Measurements from ENCODE around the gene ZNF655. TPM values are rescaled to one million over a fixed set of nuclear protein-coding genes. Genes with fewer than 3 reads are reported as not detected.

The ZNF655 gene
- polyA plus RNA-seq, 3 donors, result 61.6 to 151 (median 62.2) TPM

DNA sequence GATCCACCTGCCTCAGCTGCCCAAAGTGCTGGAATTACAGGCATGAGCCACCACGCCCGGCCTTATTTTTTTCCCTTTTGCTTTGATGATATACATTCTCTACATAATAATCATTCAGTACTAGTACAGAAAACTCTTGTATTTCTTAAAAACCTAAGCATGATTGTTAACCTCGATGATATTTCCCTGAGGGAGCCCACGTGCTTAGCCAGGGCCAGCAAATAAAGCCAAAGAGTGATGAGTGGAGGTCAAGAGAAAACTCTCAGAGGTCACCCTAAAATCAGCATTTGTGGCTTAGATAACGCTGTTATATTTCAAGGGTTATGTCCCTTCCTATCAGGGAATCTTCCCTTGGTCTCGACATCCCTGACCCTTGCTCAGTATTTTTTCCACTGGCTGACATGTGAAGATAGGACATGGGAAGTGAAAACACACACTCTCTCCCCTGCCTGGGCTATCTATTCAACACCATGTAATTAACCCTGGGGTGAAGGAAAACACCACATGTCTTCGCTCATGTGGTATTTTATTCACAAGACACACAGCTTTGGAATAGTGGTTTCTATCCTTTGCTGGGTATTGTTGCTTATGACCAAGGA, 19.1 kb upstream of the ZNF655 start:
- H3K36me3 Mint-ChIP-seq, result no peaks in the 10 kb centered on the region
- Histone ChIP-seq H3K27ac (ENCODE audit: low read depth in 1 of 2, low read length in 2 of 2) (no peak overlapping the region), H3K9me3 (replicated peaks in 1 of 2; ENCODE audit: control insufficient read depth in 1 of 2, insufficient read depth in 1 of 2, low read length in 2 of 2) (peaks cover 47 to 77% of the 10 kb centered on the region in 2 donors), H3K4me2 (replicated peaks; ENCODE audit: extremely low read depth, low read length, poor library complexity, severe bottlenecking) (no peak overlapping the region), H2AFZ (ENCODE audit: insufficient read depth, low read depth, low read length, poor library complexity, severe bottlenecking) (no peak overlapping the region), H3K36me3 (replicated peaks in 1 of 2; ENCODE audit: control insufficient read depth in 1 of 2, insufficient read depth in 2 of 2, low read length in 2 of 2) (no peaks in the 10 kb centered on the region), H3K79me2 (ENCODE audit: insufficient read depth, low read length) (no peaks in the 10 kb centered on the region), H4K20me1 (ENCODE audit: insufficient read depth, low read length) (no peaks in the 10 kb centered on the region), H3K9ac (ENCODE audit: insufficient read depth, low read length, poor library complexity, severe bottlenecking) (no peak overlapping the region), H3K4me1 (ENCODE audit: control insufficient read depth in 1 of 2, insufficient read depth in 2 of 2, low read length in 2 of 2) (no peaks in the 10 kb centered on the region), H3K4me3 (replicated peaks in 1 of 3; ENCODE audit: low read depth in 2 of 3, low read length in 3 of 3) (no peak overlapping the region), H3K27me3 (ENCODE audit: control insufficient read depth in 2 of 2, insufficient read depth in 2 of 2, low read length in 2 of 2) (no peaks in the 10 kb centered on the region)
- WGBS (ENCODE audit: insufficient coverage), result 43% methylated on average over 1 of the region's 7 CpGs
- peaks cover 36 to 85% (median 70%) of the 10 kb centered on the region in 7 donors for H3K9me3 Mint-ChIP-seq
- H3K4me3 Mint-ChIP-seq, result no peak overlapping the region
- intact Hi-C loops (cut with micrococcal nuclease), result no loop called here
- no peak overlapping the region for H3K27ac Mint-ChIP-seq
- no peak for DNase-seq
- H3K27me3 Mint-ChIP-seq (ENCODE audit: low read depth in 3 of 3), result peaks cover 0 to 7% (median 2%) of the 10 kb centered on the region in 3 donors
- TF ChIP-seq, protein P1, sequence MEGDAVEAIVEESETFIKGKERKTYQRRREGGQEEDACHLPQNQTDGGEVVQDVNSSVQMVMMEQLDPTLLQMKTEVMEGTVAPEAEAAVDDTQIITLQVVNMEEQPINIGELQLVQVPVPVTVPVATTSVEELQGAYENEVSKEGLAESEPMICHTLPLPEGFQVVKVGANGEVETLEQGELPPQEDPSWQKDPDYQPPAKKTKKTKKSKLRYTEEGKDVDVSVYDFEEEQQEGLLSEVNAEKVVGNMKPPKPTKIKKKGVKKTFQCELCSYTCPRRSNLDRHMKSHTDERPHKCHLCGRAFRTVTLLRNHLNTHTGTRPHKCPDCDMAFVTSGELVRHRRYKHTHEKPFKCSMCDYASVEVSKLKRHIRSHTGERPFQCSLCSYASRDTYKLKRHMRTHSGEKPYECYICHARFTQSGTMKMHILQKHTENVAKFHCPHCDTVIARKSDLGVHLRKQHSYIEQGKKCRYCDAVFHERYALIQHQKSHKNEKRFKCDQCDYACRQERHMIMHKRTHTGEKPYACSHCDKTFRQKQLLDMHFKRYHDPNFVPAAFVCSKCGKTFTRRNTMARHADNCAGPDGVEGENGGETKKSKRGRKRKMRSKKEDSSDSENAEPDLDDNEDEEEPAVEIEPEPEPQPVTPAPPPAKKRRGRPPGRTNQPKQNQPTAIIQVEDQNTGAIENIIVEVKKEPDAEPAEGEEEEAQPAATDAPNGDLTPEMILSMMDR (IDR thresholded peaks at IDR 0.05), result no peak
- H3K4me1 Mint-ChIP-seq, result no peaks in the 10 kb centered on the region

DNA sequence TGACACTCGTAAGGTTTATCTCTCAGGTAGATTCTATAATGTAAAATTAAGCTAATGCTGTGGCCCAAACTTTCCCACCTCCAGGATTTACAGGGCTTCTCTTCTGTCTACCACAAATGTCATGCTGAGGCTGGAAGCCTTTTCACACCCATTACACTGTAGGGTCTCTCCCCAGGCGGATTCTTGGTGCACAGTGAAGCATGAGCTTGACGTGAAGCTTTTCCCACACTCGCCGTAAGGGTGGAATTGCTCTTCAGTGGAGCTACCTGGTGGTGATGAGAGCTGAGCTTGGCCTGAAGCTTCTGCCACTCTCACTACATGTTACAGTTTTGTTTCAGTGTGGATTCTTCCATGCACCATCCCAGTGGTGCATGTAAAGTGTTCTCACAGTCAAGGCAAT, 17.9 kb upstream of the ZNF655 start:
- intact Hi-C loops (cut with micrococcal nuclease), result no loop called here
- no peaks in the 10 kb centered on the region for H3K36me3 Mint-ChIP-seq
- no peak overlapping the region for H3K4me3 ChIP-seq (replicated peaks in 1 of 3; ENCODE audit: low read depth in 2 of 3, low read length in 3 of 3)
- peaks cover 47 to 77% of the 10 kb centered on the region in 2 donors for H3K9me3 ChIP-seq (replicated peaks in 1 of 2; ENCODE audit: control insufficient read depth in 1 of 2, insufficient read depth in 1 of 2, low read length in 2 of 2)
- H3K4me2 ChIP-seq (replicated peaks; ENCODE audit: extremely low read depth, low read length, poor library complexity, severe bottlenecking), result no peak overlapping the region
- peaks cover 2 to 4% (median 2%) of the 10 kb centered on the region in 3 donors for H3K27me3 Mint-ChIP-seq (ENCODE audit: low read depth in 3 of 3)
- no peak overlapping the region for H2AFZ ChIP-seq (ENCODE audit: insufficient read depth, low read depth, low read length, poor library complexity, severe bottlenecking)
- TF ChIP-seq, protein P1 (IDR thresholded peaks at IDR 0.05), result no peak
- H3K27ac Mint-ChIP-seq, result no peak overlapping the region
- H3K27ac ChIP-seq (ENCODE audit: low read depth in 1 of 2, low read length in 2 of 2), result no peak overlapping the region
- H3K27me3 ChIP-seq (ENCODE audit: control insufficient read depth in 2 of 2, insufficient read depth in 2 of 2, low read length in 2 of 2), result no peaks in the 10 kb centered on the region
- H3K9ac ChIP-seq (ENCODE audit: insufficient read depth, low read length, poor library complexity, severe bottlenecking), result no peak overlapping the region
- H3K79me2 ChIP-seq (ENCODE audit: insufficient read depth, low read length), result no peaks in the 10 kb centered on the region
- H3K9me3 Mint-ChIP-seq, result peaks cover 36 to 91% (median 74%) of the 10 kb centered on the region in 7 donors
- no peak for DNase-seq
- no peaks in the 10 kb centered on the region for H3K4me1 Mint-ChIP-seq
- no CpG with 5 or more reads among the region's 5 CpGs for WGBS (ENCODE audit: insufficient coverage)
- H3K4me3 Mint-ChIP-seq, result no peak overlapping the region
- H4K20me1 ChIP-seq (ENCODE audit: insufficient read depth, low read length), result no peaks in the 10 kb centered on the region
- no peaks in the 10 kb centered on the region for H3K36me3 ChIP-seq (replicated peaks in 1 of 2; ENCODE audit: control insufficient read depth in 1 of 2, insufficient read depth in 2 of 2, low read length in 2 of 2)
- H3K4me1 ChIP-seq (ENCODE audit: control insufficient read depth in 1 of 2, insufficient read depth in 2 of 2, low read length in 2 of 2), result no peaks in the 10 kb centered on the region

Measured in CD14-positive monocyte (primary cell).